Measurements from ENCODE around the gene REPIN1. TPM values are rescaled to one million over a fixed set of nuclear protein-coding genes. Genes with fewer than 3 reads are reported as not detected.

REPIN1 gene
- total and polyA plus RNA-seq, 9 of the 15 experiments (the other 6 are each of a cell fraction or from before 2014, with no cell fraction given), result 8.1 to 283 (median 94.3) TPM

DNA sequence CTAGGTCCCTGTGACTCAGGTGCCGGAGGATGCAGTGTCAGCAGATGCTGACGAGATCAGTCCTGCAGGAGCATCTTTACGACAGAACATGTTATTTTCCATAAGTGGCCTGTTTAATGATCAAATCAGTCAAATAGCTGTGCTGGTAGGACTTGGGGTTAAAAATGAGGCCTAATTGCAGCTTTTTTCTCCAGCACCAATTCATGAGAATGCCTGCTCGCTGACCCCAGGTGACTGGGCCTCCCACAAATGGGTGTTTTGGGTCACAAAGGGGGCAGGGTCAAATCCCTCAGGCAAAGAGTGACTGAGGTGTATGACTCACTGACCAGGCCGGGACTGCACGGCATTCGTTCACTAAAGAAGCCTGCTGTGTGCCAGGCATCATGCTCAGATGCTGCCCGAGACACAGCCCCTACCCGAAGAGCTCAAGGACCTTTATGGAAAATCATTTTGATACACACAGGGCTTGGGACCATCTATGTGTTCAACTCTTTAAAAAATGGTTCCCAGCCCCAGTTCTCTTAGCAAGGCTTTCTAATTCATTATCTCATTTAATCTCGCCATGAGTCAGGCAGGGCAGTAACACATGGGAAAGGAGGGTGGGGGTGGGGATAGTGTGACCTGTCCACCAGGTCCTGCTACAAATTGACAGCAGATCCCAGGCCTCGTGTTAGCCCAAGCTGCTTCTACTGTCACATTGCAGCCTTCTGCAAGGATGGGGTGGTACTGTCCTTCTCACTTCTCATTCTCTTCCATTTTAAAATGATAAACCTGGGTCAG is 31.6 kb downstream of the REPIN1 start (continued):
- TF ChIP-seq, protein P1, sequence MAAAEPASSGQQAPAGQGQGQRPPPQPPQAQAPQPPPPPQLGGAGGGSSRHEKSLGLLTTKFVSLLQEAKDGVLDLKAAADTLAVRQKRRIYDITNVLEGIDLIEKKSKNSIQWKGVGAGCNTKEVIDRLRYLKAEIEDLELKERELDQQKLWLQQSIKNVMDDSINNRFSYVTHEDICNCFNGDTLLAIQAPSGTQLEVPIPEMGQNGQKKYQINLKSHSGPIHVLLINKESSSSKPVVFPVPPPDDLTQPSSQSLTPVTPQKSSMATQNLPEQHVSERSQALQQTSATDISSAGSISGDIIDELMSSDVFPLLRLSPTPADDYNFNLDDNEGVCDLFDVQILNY (CRISPR knock-in tag; IDR thresholded peaks at IDR 0.05), result no peak
- TF ChIP-seq TCF7L2 (IDR thresholded peaks at IDR 0.05; ENCODE audit: low read depth, low read length) (no peak), ZNF347 (CRISPR knock-in tag; IDR thresholded peaks at IDR 0.05; ENCODE audit: low read depth) (no peak), TCFL5 (CRISPR knock-in tag; conservative IDR thresholded peaks at IDR 0.05) (no peak), EGR1 (conservative IDR thresholded peaks at IDR 0.05) (0 out of 2 replicates have a peak, but pooled peaks have one; percentile 18), AFF4 (CRISPR knock-in tag; IDR thresholded peaks at IDR 0.05) (no peak), ZNF778 (CRISPR knock-in tag; IDR thresholded peaks at IDR 0.05) (no peak), POLR2A (conservative IDR thresholded peaks at IDR 0.05) (no peak), JUNB (CRISPR knock-in tag; conservative IDR thresholded peaks at IDR 0.05) (no peak), HNRNPH1 (optimal IDR thresholded peaks at IDR 0.05; ENCODE audit: low read depth, low read length) (no peak), ZNF146 (CRISPR knock-in tag; IDR thresholded peaks at IDR 0.05; ENCODE audit: unreplicated experiment) (no peak), SNRNP70 (optimal IDR thresholded peaks at IDR 0.05; ENCODE audit: low read depth, low read length) (no peak), ZNF175 (CRISPR knock-in tag; IDR thresholded peaks at IDR 0.05; ENCODE audit: low read depth) (0 out of 2 replicates have a peak, but pooled peaks have one; percentile 29), TAL1 (IDR thresholded peaks at IDR 0.05) (no peak; the same call in 1 of the 2 replicates), FOXK1 (CRISPR knock-in tag; IDR thresholded peaks at IDR 0.05; ENCODE audit: borderline replicate concordance) (0 out of 2 replicates have a peak, but pooled peaks have one; percentile 55), RUNX1 (IDR thresholded peaks at IDR 0.05; ENCODE audit: low read depth) (no peak), SP1 (CRISPR knock-in tag; IDR thresholded peaks at IDR 0.05) (peak; percentile 55; the same call in 1 of the 2 replicates), SIRT6 (IDR thresholded peaks at IDR 0.05; ENCODE audit: low read depth, low read length) (no peak), SRSF9 (IDR thresholded peaks at IDR 0.05; ENCODE audit: borderline replicate concordance, low read depth, low read length) (no peak)
- TF ChIP-seq, protein P2, sequence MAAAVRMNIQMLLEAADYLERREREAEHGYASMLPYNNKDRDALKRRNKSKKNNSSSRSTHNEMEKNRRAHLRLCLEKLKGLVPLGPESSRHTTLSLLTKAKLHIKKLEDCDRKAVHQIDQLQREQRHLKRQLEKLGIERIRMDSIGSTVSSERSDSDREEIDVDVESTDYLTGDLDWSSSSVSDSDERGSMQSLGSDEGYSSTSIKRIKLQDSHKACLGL (CRISPR knock-in tag; IDR thresholded peaks at IDR 0.05; ENCODE audit: borderline replicate concordance, poor library complexity, severe bottlenecking), result no peak
- TF ChIP-seq, protein P3, sequence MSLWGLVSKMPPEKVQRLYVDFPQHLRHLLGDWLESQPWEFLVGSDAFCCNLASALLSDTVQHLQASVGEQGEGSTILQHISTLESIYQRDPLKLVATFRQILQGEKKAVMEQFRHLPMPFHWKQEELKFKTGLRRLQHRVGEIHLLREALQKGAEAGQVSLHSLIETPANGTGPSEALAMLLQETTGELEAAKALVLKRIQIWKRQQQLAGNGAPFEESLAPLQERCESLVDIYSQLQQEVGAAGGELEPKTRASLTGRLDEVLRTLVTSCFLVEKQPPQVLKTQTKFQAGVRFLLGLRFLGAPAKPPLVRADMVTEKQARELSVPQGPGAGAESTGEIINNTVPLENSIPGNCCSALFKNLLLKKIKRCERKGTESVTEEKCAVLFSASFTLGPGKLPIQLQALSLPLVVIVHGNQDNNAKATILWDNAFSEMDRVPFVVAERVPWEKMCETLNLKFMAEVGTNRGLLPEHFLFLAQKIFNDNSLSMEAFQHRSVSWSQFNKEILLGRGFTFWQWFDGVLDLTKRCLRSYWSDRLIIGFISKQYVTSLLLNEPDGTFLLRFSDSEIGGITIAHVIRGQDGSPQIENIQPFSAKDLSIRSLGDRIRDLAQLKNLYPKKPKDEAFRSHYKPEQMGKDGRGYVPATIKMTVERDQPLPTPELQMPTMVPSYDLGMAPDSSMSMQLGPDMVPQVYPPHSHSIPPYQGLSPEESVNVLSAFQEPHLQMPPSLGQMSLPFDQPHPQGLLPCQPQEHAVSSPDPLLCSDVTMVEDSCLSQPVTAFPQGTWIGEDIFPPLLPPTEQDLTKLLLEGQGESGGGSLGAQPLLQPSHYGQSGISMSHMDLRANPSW (CRISPR knock-in tag; IDR thresholded peaks at IDR 0.05), result no peak

Measured in K562 (cell line).